ENCODE results near the gene ZNF683. TPM values are rescaled to one million over a fixed set of nuclear protein-coding genes. Genes with fewer than 3 reads are reported as not detected.

The ZNF683 gene
- total RNA-seq, 4 donors from 2014 or later: not detected

DNA sequence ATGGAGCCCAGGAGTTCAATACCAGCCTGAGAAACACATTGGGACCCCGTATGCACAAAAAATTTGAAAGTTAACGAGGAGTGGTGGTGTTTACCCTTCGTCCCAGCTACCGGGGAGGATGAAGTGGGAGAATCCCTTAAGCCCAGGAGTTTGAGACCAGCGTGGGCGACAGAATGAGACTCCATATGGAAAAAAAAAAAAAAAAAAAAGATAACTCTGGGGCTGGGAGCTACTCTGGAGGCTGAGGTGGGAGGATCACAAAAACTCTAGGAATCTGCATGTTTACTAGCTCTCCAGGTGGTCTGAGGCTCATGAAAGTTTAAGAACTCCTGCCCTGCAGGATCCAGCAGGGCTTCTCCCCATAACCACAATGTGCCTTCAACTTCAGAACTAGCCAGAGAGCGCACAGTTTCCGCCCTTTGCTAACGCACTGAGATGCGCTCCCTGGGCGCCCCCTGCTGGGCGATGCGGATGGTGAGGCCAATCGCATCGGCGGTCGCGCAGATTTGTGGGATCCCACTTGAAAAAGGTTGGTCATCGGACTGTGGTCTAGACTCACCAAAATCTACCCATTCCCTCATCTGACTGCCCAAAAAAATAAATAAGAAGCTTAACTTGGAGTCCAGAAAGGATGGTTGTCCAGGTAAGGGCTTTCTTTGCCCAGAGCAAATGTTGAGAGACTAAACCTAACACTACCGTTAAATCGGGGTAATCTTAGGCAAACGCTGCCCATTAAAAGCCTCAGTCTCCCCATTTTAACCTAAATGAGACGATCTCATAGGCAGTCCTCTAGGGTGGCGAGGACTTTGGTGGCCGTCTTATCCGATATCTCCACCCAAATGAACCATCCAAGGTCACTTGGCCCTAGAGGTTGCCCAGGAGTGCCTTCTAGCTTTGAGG is 8.8 kb downstream of the ZNF683 start:
- Histone ChIP-seq H3K36me3 (no peaks in the 10 kb centered on the region), H3K27me3 (peaks cover 12 to 23% of the 10 kb centered on the region in 2 donors), H3K9me3 (no peaks in the 10 kb centered on the region), H3K27ac (no peak overlapping the region), H3K4me3 (no peak overlapping the region), H3K4me1 (peaks cover 0 to 6% of the 10 kb centered on the region in 2 donors)
- no peak for TF ChIP-seq POLR2A (IDR thresholded peaks at IDR 0.05)
- TF ChIP-seq, protein P1, sequence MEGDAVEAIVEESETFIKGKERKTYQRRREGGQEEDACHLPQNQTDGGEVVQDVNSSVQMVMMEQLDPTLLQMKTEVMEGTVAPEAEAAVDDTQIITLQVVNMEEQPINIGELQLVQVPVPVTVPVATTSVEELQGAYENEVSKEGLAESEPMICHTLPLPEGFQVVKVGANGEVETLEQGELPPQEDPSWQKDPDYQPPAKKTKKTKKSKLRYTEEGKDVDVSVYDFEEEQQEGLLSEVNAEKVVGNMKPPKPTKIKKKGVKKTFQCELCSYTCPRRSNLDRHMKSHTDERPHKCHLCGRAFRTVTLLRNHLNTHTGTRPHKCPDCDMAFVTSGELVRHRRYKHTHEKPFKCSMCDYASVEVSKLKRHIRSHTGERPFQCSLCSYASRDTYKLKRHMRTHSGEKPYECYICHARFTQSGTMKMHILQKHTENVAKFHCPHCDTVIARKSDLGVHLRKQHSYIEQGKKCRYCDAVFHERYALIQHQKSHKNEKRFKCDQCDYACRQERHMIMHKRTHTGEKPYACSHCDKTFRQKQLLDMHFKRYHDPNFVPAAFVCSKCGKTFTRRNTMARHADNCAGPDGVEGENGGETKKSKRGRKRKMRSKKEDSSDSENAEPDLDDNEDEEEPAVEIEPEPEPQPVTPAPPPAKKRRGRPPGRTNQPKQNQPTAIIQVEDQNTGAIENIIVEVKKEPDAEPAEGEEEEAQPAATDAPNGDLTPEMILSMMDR (IDR thresholded peaks at IDR 0.05): peak; percentile 48 to 75 (median 68)
- intact Hi-C loops (cut with DNase I; ENCODE audit: low total_unique reads): no loop called here
- DNase-seq: peak; percentile 52 to 69

DNA sequence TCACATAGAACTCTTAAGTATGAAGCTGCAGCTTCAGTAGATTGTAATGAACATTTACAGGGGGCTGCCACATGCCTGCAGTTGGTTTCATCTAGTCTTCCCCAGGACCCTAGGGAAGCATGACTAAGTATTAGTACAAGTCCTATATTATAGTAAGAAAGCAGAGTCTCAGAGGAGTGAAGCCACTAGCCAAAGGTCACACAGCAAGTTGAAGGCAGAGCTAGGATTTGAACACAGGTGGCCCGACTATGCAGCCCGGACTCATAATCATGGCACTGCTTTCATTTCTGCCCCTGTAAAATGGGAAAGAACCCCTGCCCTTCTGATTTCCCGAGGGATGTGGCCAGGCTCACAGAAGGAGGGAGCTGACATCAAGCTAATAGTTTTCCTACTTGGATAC is 10.2 kb downstream of the ZNF683 start:
- Histone ChIP-seq H3K9me3 (no peaks in the 10 kb centered on the region), H3K4me3 (no peak overlapping the region), H3K27ac (no peak overlapping the region), H3K4me1 (peaks cover 0 to 6% of the 10 kb centered on the region in 2 donors), H3K27me3 (peaks cover 12 to 23% of the 10 kb centered on the region in 2 donors), H3K36me3 (no peaks in the 10 kb centered on the region)
- intact Hi-C loops (cut with DNase I; ENCODE audit: low total_unique reads): no loop called here
- TF ChIP-seq, protein P1 (IDR thresholded peaks at IDR 0.05): no peak
- TF ChIP-seq POLR2A (IDR thresholded peaks at IDR 0.05): no peak
- DNase-seq: no peak

DNA sequence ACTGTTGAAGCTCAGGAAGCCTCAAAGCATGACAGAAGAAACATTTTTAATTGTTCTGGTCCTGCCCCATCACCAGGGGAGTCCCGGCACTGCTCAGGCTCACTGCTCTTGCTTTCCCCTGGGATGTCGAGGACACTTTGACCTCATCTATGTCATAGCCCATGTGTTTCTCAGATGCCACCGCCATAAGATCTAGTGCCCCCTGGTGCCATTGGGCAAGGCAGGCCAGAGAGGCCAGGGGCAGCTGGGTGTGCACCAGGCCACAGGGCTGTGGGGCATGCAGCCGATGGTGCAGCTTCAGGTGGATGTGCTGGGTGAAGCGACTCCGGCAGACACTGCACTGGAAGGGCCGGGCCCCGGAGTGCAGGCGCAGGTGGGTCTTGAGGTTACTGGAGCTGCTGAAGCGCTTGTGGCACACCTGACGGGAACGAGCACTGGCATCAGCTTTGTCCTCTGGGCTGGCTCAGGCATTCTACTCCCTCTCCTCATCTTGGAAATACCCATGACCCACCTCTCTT is 10.9 kb downstream of the ZNF683 start:
- peaks cover 12 to 23% of the 10 kb centered on the region in 2 donors for H3K27me3 ChIP-seq

DNA sequence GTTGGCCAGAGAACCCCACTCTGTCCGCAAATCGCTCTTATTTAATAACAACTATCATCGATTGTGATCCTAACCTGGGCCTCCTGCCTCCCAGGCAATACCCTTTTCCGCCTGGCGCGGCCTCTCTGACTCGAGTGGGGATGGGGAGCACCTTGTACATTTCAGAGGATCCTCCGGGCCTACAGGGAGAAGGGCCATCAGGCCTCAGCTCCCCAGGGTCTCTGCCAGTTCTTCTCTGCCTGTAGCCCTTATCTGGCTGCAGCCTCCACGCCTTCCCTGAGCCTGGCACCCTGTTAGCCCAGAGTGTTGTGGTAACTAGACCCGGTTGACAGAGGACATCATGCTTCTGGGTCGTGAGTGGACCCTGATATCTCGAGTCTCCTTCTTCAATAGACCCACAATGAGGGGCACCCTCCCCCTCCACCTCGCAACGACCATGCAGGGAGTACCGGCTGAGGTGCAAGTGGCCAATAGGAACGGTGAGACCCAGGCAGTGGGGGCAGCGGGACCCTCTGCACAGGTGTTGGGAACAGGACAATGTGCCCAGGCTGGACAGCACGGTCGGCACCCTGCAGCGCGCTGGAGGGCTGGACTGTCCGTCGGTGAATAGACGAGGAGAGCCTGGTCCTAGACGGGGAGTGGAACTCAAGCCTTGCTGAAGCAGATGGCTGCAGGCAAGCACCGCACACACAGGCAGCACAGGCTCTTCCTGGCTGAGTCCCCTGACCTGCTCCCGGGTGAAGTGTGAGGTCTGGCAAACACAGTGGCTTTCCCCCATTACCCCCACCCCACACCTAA is 11.5 kb downstream of the ZNF683 start:
- H3K4me3 ChIP-seq: no peak overlapping the region
- H3K27me3 ChIP-seq: peaks cover 12 to 23% of the 10 kb centered on the region in 2 donors
- intact Hi-C loops (cut with DNase I; ENCODE audit: low total_unique reads): no loop called here
- no peak for DNase-seq
- no peak overlapping the region for H3K27ac ChIP-seq
- no peaks in the 10 kb centered on the region for H3K9me3 ChIP-seq
- TF ChIP-seq, protein P1 (IDR thresholded peaks at IDR 0.05): no peak
- TF ChIP-seq POLR2A (IDR thresholded peaks at IDR 0.05): no peak
- H3K36me3 ChIP-seq: no peaks in the 10 kb centered on the region
- H3K4me1 ChIP-seq: peaks cover 0 to 6% of the 10 kb centered on the region in 2 donors

More for the DNA sequence above, 10.9 kb downstream of the ZNF683 start:
- no peak for DNase-seq
- intact Hi-C loops (cut with DNase I; ENCODE audit: low total_unique reads): no loop called here
- no peaks in the 10 kb centered on the region for H3K36me3 ChIP-seq
- peaks cover 0 to 6% of the 10 kb centered on the region in 2 donors for H3K4me1 ChIP-seq
- H3K27ac ChIP-seq: no peak overlapping the region
- H3K4me3 ChIP-seq: no peak overlapping the region
- TF ChIP-seq, protein P1 (IDR thresholded peaks at IDR 0.05): no peak
- no peak for TF ChIP-seq POLR2A (IDR thresholded peaks at IDR 0.05)
- no peaks in the 10 kb centered on the region for H3K9me3 ChIP-seq
